ENCODE data around the gene TMEM131.

Gene TMEM131

DNA sequence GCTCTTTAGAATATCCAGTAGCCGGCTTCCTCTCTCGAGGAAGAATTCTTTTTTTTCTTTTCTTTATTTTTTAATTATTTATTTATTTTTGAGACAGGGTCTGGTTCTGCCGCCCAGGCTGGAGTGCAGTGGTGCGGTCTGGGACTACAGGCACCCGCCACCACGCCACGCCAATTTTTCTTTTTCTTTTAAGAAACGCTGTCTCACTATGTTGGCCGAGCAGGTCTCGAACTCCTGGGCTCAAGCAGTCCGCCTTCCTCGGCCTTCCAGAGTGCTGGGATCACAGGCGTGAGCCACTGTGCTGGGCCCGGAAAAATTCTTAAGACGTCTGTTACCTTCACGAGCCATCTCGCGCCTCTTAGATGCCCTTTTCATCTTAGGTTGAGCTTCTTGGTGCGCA, 931 bp upstream of the TMEM131 start:
- TF ChIP-seq, protein P1, sequence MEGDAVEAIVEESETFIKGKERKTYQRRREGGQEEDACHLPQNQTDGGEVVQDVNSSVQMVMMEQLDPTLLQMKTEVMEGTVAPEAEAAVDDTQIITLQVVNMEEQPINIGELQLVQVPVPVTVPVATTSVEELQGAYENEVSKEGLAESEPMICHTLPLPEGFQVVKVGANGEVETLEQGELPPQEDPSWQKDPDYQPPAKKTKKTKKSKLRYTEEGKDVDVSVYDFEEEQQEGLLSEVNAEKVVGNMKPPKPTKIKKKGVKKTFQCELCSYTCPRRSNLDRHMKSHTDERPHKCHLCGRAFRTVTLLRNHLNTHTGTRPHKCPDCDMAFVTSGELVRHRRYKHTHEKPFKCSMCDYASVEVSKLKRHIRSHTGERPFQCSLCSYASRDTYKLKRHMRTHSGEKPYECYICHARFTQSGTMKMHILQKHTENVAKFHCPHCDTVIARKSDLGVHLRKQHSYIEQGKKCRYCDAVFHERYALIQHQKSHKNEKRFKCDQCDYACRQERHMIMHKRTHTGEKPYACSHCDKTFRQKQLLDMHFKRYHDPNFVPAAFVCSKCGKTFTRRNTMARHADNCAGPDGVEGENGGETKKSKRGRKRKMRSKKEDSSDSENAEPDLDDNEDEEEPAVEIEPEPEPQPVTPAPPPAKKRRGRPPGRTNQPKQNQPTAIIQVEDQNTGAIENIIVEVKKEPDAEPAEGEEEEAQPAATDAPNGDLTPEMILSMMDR (IDR thresholded peaks at IDR 0.05; ENCODE audit: borderline replicate concordance, insufficient read depth, low read depth, low read length), result no peak
- peak overlapping the region; percentile 73 for H3K4me3 ChIP-seq (ENCODE audit: low read depth, low read length)

DNA sequence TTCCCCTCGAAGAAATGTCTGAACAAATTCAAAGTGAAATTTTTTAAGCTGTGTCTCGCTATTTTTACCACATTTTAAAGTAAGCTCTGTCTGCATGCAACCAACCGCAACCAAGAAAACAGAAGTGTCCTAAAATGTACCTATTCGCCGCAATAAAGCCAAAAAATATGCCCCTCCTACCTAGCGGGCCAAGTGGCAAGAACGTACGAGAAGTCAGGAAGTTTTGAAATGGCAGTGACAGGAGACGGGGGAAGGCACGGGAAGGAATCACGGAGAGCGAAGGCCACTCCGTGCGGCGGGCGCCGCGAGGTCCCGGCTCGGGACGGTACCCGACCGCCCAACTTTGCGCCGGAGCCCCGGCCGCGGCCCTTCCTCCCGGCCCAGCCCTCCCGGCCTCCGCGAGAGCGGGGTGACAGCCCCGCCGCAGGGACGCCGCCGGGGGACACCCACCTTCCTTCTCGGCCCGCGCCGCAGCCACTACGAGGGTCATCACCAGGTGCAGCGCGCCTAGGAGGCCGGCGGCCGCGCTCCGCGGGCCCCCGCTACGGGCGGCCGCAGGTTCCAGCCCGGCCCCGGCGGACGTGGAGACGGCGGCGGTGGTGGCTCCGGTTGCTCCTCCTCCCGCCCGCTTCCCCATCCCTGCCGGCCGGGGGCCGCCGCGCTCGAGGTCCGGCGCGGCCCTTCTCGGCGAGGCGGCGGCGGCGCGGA, 568 bp downstream of the TMEM131 start:
- peak overlapping the region; percentile 73 for H3K4me3 ChIP-seq (ENCODE audit: low read depth, low read length)
- TF ChIP-seq, protein P1 (IDR thresholded peaks at IDR 0.05; ENCODE audit: borderline replicate concordance, insufficient read depth, low read depth, low read length), result no peak

DNA sequence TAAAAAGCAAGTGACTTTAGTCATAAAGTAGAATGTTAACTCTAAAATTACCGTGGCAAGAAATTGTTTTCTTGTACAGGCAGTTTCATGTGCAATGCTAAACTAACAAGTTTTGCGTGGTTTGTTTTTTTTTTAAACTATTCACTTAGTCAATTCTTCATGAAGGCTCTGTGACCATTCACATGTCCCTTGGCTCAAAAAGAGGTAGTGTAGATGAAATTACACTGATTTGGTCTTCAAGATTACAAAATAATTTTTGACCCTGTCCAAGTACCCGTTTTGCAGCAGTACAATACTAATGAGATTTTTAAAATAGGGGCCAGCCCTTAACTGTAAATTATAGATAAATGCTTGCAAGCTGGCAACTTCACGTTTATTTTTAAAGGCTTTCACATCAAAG, 1.3 kb downstream of the TMEM131 start:
- peak overlapping the region; percentile 73 for H3K4me3 ChIP-seq (ENCODE audit: low read depth, low read length)
- TF ChIP-seq, protein P1 (IDR thresholded peaks at IDR 0.05; ENCODE audit: borderline replicate concordance, insufficient read depth, low read depth, low read length), result no peak

DNA sequence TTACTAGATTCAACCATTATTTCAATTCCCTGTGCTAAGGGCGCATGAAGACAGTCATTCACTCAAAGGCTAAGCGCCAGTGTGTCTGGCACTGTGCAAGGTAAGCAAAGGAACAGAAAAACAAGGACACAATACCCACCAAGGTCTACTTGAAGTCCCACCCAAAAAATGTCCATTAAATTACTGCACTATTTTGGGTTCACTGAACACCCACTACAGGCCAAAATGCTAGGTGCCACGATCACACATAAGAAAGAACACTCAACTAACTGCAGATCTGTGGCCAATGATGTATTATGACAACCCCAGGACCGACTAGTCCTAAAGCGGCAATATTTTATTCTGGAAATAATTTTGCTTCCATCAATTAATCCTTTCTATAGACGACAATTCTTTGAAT, 1.8 kb downstream of the TMEM131 start:
- H3K4me3 ChIP-seq (ENCODE audit: low read depth, low read length), result peak overlapping the region; percentile 73
- TF ChIP-seq, protein P1 (IDR thresholded peaks at IDR 0.05; ENCODE audit: borderline replicate concordance, insufficient read depth, low read depth, low read length), result no peak

DNA sequence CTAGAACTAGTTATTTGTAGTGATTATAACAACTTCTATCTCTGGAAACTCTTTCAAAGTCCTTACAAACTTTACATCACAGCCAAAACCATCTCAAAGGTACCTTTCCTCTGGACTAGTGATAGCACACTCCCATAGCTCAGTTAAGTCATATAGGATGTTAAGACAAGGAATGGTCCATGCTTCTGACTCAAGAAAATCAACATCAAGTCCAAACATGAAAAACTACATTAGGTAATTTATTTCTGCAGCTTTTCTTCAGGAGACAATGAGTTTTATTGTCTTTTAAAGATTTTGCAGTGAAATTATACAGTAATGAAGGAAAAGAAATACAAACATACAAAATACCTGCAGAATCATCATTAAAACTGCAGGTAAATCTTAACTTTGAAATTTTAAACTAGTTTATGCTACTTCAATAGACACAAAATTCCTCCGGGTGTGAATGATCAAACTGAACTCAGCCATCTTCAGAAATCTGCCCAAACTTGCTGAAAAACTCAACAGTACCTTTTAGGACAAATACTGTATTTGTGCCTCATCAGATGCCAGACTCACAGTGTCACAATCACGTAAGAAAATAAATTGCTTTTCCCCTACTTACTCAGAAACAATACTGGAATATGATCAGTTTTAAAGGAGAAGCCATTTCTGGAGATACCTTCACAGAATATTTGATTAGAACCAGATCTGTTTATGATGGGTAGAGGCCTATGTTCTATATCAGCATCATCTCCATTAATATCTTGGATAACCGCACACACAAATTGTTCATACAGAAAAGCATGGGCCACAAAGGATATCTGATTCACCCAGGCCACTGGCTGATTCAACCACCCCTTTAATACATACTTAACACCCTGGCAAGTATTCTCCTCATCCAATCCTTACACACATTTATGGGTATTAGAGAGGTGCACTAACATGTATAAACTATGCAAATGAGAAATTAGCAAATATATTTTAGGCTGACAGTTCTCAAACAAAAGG, 2.6 kb downstream of the TMEM131 start:
- peak overlapping the region; percentile 22 for H3K4me3 ChIP-seq (ENCODE audit: low read depth, low read length)
- TF ChIP-seq, protein P1 (IDR thresholded peaks at IDR 0.05; ENCODE audit: borderline replicate concordance, insufficient read depth, low read depth, low read length), result no peak

DNA sequence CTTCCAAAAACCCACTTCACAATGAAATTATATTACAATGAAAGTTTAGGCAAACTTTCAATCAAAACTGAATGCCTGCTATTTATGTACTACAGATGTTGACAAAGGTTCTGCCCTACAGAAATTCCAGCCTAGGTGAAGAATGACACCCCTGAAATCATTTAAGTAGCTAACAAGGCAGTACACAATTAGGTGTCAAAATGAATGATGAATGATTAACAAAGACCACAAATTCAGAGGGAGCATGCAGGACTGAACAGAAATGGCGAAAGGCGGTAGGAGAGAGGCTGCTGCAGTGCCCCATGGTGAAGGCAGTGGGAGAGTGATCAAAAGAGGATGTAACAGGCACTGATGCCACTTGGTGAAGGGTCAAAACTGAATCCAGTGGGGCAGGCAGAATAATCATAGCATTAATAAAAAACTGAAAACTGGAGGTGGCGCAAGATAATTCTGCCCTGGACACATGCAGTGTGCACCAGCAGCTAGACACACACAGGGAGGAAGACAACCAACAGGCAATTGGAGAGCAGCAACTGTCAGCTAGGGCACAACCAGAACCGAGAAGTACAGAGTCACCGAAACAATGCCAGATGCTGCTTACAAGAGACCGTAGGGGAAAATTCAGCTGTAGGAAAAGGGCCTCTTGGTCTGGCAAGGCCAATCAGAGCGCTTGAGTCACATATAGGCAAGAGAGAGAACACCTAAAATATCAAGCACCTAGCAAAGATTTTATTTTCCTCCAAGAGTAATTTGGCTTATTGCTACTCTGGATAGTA, 4.5 kb downstream of the TMEM131 start:
- peak overlapping the region; percentile 6 for H3K4me3 ChIP-seq (ENCODE audit: low read depth, low read length)
- TF ChIP-seq, protein P1 (IDR thresholded peaks at IDR 0.05; ENCODE audit: borderline replicate concordance, insufficient read depth, low read depth, low read length), result no peak
